Measurements from ENCODE around the gene ESYT3.
"Not testable (repeated sequence)": the region's sequence is repeated elsewhere in the genome, so short reads cannot be mapped to it uniquely, and the experiment has no call there.

DNA sequence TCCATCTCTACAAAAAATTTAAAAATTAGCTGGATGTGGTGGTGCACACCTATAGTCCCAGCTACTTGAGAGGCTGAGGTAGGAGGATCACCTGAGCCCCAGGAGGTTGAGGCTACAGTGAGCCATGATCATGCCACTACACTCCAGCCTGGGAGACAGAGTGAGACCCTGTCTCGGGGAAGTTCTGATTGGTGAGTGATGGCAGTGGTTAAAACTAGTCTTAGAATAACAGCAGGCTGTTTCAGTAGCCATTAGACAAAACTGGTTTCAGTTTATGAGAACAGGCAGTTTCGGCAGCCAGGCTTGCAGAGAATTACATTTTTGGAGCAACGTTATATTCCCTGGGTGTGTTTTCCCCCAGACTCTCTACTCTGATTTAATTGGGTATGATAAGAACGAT lies 18.2 kb upstream of the ESYT3 start:
- not testable (repeated sequence) for TF ChIP-seq POLR2A (IDR thresholded peaks at IDR 0.05)
- TF ChIP-seq, protein P1, sequence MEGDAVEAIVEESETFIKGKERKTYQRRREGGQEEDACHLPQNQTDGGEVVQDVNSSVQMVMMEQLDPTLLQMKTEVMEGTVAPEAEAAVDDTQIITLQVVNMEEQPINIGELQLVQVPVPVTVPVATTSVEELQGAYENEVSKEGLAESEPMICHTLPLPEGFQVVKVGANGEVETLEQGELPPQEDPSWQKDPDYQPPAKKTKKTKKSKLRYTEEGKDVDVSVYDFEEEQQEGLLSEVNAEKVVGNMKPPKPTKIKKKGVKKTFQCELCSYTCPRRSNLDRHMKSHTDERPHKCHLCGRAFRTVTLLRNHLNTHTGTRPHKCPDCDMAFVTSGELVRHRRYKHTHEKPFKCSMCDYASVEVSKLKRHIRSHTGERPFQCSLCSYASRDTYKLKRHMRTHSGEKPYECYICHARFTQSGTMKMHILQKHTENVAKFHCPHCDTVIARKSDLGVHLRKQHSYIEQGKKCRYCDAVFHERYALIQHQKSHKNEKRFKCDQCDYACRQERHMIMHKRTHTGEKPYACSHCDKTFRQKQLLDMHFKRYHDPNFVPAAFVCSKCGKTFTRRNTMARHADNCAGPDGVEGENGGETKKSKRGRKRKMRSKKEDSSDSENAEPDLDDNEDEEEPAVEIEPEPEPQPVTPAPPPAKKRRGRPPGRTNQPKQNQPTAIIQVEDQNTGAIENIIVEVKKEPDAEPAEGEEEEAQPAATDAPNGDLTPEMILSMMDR (IDR thresholded peaks at IDR 0.05), result not testable (repeated sequence)
